IMR-90 (cell line): ENCODE measurements around the gene FCER1A. TPM values are rescaled to one million over a fixed set of nuclear protein-coding genes. Genes with fewer than 3 reads are reported as not detected.

ENCODE experiments used
- ATAC-seq: fragments of 200-7000 bp; cut with Tn5 transposase; 2 replicates; pipeline ENCODE4 v1.9.1; 2020; ENCODE audit warnings: low read depth, mild to moderate bottlenecking, moderate library complexity
- BruUV-seq: library from RNA; stranded (reverse); fragments of 400-500 nt; replicated peaks from 2 replicates; lab custom pipeline; 2021; lab: Mats Ljungman, UMichigan
- CTCF ChIA-PET: fragments of 300-600 bp; formaldehyde crosslinking; extraction: SDS; loops from one replicate; lab custom pipeline; 2021; ENCODE audit warnings: antibody characterized with exemption; lab: Yijun Ruan, JAX
- POLR2A ChIA-PET: fragments of 300-600 bp; sonication (Branson Sonifier 250); formaldehyde crosslinking; loops from one replicate; lab custom pipeline; 2022; ENCODE audit warnings: antibody characterized with exemption; ENCODE audit not compliant: unreplicated experiment; lab: Charles Lee
- DNase-seq: peaks from one replicate; pipeline ENCODE4 v3.0.0; 2013
- H2AFZ ChIP-seq: replicated peaks from 2 replicates; pipeline ENCODE3; 2013; ENCODE audit warnings: low read length, mild to moderate bottlenecking; ENCODE audit not compliant: poor library complexity
- H2AK5ac ChIP-seq: 2 replicates; pipeline ENCODE4 v1.6.1; 2013; ENCODE audit warnings: low read depth, low read length, inconsistent platforms
- H2AK9ac ChIP-seq: replicated peaks from 2 replicates; pipeline ENCODE3; 2013; ENCODE audit warnings: mild to moderate bottlenecking, low read depth, low read length, moderate library complexity; ENCODE audit not compliant: poor library complexity
- H2BK120ac ChIP-seq: 2 replicates; pipeline ENCODE4 v1.6.1; 2013; ENCODE audit warnings: low read depth, low read length, inconsistent platforms
- H2BK15ac ChIP-seq: 3 replicates; pipeline ENCODE4 v1.6.1; 2013; ENCODE audit warnings: low read depth, low read length, inconsistent platforms
- H2BK20ac ChIP-seq: 2 replicates; pipeline ENCODE4 v1.6.1; 2013; ENCODE audit warnings: low read depth, mild to moderate bottlenecking, inconsistent platforms, low read length, moderate library complexity
- H2BK5ac ChIP-seq: 2 replicates; pipeline ENCODE4 v1.6.1; 2013; ENCODE audit warnings: mild to moderate bottlenecking, low read depth, low read length, inconsistent platforms; ENCODE audit not compliant: poor library complexity, severe bottlenecking
- H3K14ac ChIP-seq: replicated peaks from 2 replicates; pipeline ENCODE4 v1.6.1; 2013; ENCODE audit warnings: low read depth, low read length, inconsistent platforms
- H3K18ac ChIP-seq: 2 replicates; pipeline ENCODE4 v1.6.1; 2013; ENCODE audit warnings: low read depth, low read length, control low read depth
- H3K23ac ChIP-seq: 2 replicates; pipeline ENCODE4 v1.6.1; 2013; ENCODE audit warnings: low read depth, low read length, inconsistent platforms
- H3K27ac ChIP-seq: 2 replicates; pipeline ENCODE4 v1.5.1; 2013; ENCODE audit warnings: mild to moderate bottlenecking, control low read depth, low read length; ENCODE audit not compliant: insufficient read depth
- H3K27me3 ChIP-seq: 2 replicates; pipeline ENCODE4 v1.6.1; 2013; ENCODE audit warnings: low read length; ENCODE audit not compliant: control insufficient read depth, insufficient read depth
- H3K36me3 ChIP-seq: 2 replicates; pipeline ENCODE4 v1.6.1; 2013; ENCODE audit warnings: low read length, mixed read lengths; ENCODE audit not compliant: control insufficient read depth, insufficient read depth
- H3K4ac ChIP-seq: 2 replicates; pipeline ENCODE4 v1.6.1; 2013; ENCODE audit warnings: low read depth, low read length, inconsistent platforms
- H3K4me1 ChIP-seq: 2 replicates; pipeline ENCODE4 v1.6.1; 2013; ENCODE audit warnings: low read length, mixed read lengths; ENCODE audit not compliant: control insufficient read depth, insufficient read depth
- H3K4me2 ChIP-seq: 2 replicates; pipeline ENCODE4 v1.6.1; 2013; ENCODE audit warnings: low read depth, mild to moderate bottlenecking, control low read depth, low read length, moderate library complexity
- H3K4me3 ChIP-seq: 2 replicates; pipeline ENCODE4 v1.5.1; 2013; ENCODE audit warnings: low read depth, mild to moderate bottlenecking, control low read depth, low read length, moderate library complexity; ENCODE audit not compliant: insufficient read depth
- H3K56ac ChIP-seq: 2 replicates; pipeline ENCODE4 v1.6.1; 2013; ENCODE audit warnings: low read length, inconsistent platforms; ENCODE audit not compliant: insufficient read depth; ENCODE audit errors: extremely low read depth
- H3K79me1 ChIP-seq, 2 experiments: 2 replicates each; pipeline ENCODE4 v1.6.1; 2013; ENCODE audit warnings: low read length in 2 of 2, inconsistent platforms in 1 of 2, low read depth in 1 of 2
- H3K9ac ChIP-seq: 2 replicates; pipeline ENCODE4 v1.6.1; 2013; ENCODE audit warnings: low read depth, low read length, control low read depth
- H3K9me1 ChIP-seq: 2 replicates; pipeline ENCODE4 v1.6.1; 2013; ENCODE audit warnings: low read length, inconsistent platforms; ENCODE audit not compliant: insufficient read depth
- H3K9me3 ChIP-seq: 2 replicates; pipeline ENCODE4 v1.6.1; 2013; ENCODE audit warnings: low read length; ENCODE audit not compliant: control insufficient read depth, insufficient read depth
- H4K20me1 ChIP-seq: 2 replicates; pipeline ENCODE4 v1.6.1; 2013; ENCODE audit warnings: low read length, inconsistent platforms; ENCODE audit not compliant: insufficient read depth
- H4K5ac ChIP-seq: 2 replicates; pipeline ENCODE4 v1.6.1; 2013; ENCODE audit warnings: mild to moderate bottlenecking, low read depth, low read length, control low read depth
- H4K8ac ChIP-seq, 2 experiments: 2 replicates each; pipeline ENCODE4 v1.6.1; 2013; ENCODE audit warnings: low read depth in 2 of 2, low read length in 2 of 2, control low read depth in 1 of 2, inconsistent platforms in 1 of 2
- H4K91ac ChIP-seq: 2 replicates; pipeline ENCODE4 v1.6.1; 2013; ENCODE audit warnings: low read depth, low read length, inconsistent platforms; ENCODE audit not compliant: insufficient read depth
- BHLHE40 ChIP-seq: fragments of 150-350 bp; IDR thresholded peaks from 2 replicates; pipeline ENCODE4 v1.6.1; 2016; ENCODE audit warnings: mild to moderate bottlenecking, low read depth, low read length
- CEBPB ChIP-seq: IDR thresholded peaks from 2 replicates; pipeline ENCODE4 v1.6.1; 2012; ENCODE audit warnings: low read depth, low read length, improper control_type of control experiment
- CHD1 ChIP-seq: IDR thresholded peaks from 2 replicates; pipeline ENCODE4 v1.6.1; 2012; ENCODE audit warnings: low read depth, low read length, improper control_type of control experiment
- CTCF ChIP-seq: conservative IDR thresholded peaks from 2 replicates; pipeline ENCODE4 v1.5.1; 2012; ENCODE audit warnings: mild to moderate bottlenecking, low read depth, low read length, improper control_type of control experiment
- ELK1 ChIP-seq: fragments of 150-350 bp; IDR thresholded peaks from 2 replicates; pipeline ENCODE4 v1.6.1; 2016; ENCODE audit warnings: low read depth, mild to moderate bottlenecking, low read length, moderate library complexity, borderline replicate concordance
- FOS ChIP-seq: fragments of 150-350 bp; IDR thresholded peaks from 2 replicates; pipeline ENCODE4 v1.6.1; 2016; ENCODE audit warnings: low read depth, low read length
- MAFK ChIP-seq: IDR thresholded peaks from 2 replicates; pipeline ENCODE4 v1.6.1; 2012; ENCODE audit warnings: low read depth, low read length, improper control_type of control experiment
- MAZ ChIP-seq: IDR thresholded peaks from 2 replicates; pipeline ENCODE4 v1.6.1; 2012; ENCODE audit warnings: low read depth, mild to moderate bottlenecking, low read length, improper control_type of control experiment, moderate library complexity, borderline replicate concordance
- MXI1 ChIP-seq: IDR thresholded peaks from 2 replicates; pipeline ENCODE4 v1.6.1; 2012; ENCODE audit warnings: low read depth, mild to moderate bottlenecking, low read length, moderate library complexity, borderline replicate concordance
- NFE2L2 ChIP-seq: fragments of 150-350 bp; IDR thresholded peaks from 2 replicates; pipeline ENCODE4 v1.6.1; 2016; ENCODE audit warnings: low read depth, mild to moderate bottlenecking, low read length
- POLR2A ChIP-seq: IDR thresholded peaks from 2 replicates; pipeline ENCODE4 v1.6.1; 2012; ENCODE audit warnings: mild to moderate bottlenecking, low read depth, low read length
- RAD21 ChIP-seq: IDR thresholded peaks from 2 replicates; pipeline ENCODE4 v1.6.1; 2012; ENCODE audit warnings: low read length, improper control_type of control experiment
- RCOR1 ChIP-seq: IDR thresholded peaks from 2 replicates; pipeline ENCODE4 v1.6.1; 2012; ENCODE audit warnings: mild to moderate bottlenecking, low read length, improper control_type of control experiment; ENCODE audit not compliant: insufficient replicate concordance
- RFX5 ChIP-seq: IDR thresholded peaks from 2 replicates; pipeline ENCODE4 v1.8.0; 2012; ENCODE audit warnings: low read depth, mild to moderate bottlenecking, low read length, moderate library complexity
- SMC3 ChIP-seq: fragments of 150-350 bp; IDR thresholded peaks from 2 replicates; pipeline ENCODE4 v1.6.1; 2016; ENCODE audit warnings: low read depth, mild to moderate bottlenecking, antibody characterized with exemption, low read length, moderate library complexity
- USF2 ChIP-seq: fragments of 150-350 bp; IDR thresholded peaks from 2 replicates; pipeline ENCODE4 v1.6.1; 2017; ENCODE audit warnings: mild to moderate bottlenecking, antibody characterized with exemption, low read length, low read depth
- WGBS, 2 experiments: methylation state at CpG; one replicate each; pipeline versions ENCODE4 v1.1.5 to v1.1.7; 2013; ENCODE audit warnings: missing lambda C conversion rate in 2 of 2; ENCODE audit not compliant: insufficient read length in 1 of 2; ENCODE audit errors: extremely low coverage in 2 of 2; 5-methylcytosine and 5-hydroxymethylcytosine counted together
- dilution Hi-C: fragments of 300-500 bp; cut with HindIII; formaldehyde crosslinking; loops from one replicate; pipeline ENCODE4 v1.14.3; 2018; ENCODE audit warnings: low sequenced_read_pairs; ENCODE audit not compliant: unreplicated experiment
- in situ Hi-C: fragments of 300-500 bp; cut with MboI; formaldehyde crosslinking; loops from 3 replicates; pipeline ENCODE4 v1.14.3; 2019; ENCODE audit warnings: low sequenced_read_pairs, inconsistent platforms, mixed read lengths
- intact Hi-C: fragments of 100-400 bp; cut with micrococcal nuclease; formaldehyde crosslinking; loops from 2 replicates; pipeline ENCODE4 v1.10.0; 2022
- polyA plus RNA-seq, 3 experiments: library from polyadenylated mRNA; depleted of rRNA; stranded (reverse); fragments of >200 nt; gene quantifications; 2 replicates each; pipeline ENCODE4 v1.2.3, GENCODE V29; 2012; ENCODE audit warnings: low replicate concordance in 1 of 3
- total RNA-seq: library from RNA; depleted of rRNA; stranded (reverse); fragments of >200 nt; gene quantifications from 2 replicates; pipeline ENCODE4 v1.2.3, GENCODE V29; 2012

FCER1A gene
- total and polyA plus RNA-seq, 2 of the 4 experiments (the other 2 are of a cell fraction), result not detected

GRCh38 chr1:159352436-159352835 lies 50.3 kb downstream of the FCER1A start:
- Histone ChIP-seq H2BK5ac (no peak overlapping the region), H4K5ac (no peak overlapping the region), H3K14ac (no peak overlapping the region), H2BK20ac (no peak overlapping the region), H3K27me3 (no peaks in the 10 kb centered on the region), H4K8ac (no peak overlapping the region), H3K9ac (no peak overlapping the region), H3K9me3 (peaks cover 6% of the 10 kb centered on the region), H2BK120ac (no peak overlapping the region), H4K91ac (no peak overlapping the region), H4K20me1 (no peaks in the 10 kb centered on the region), H3K4me3 (no peak overlapping the region), H3K4me2 (no peak overlapping the region), H2AK9ac (no peak overlapping the region), H3K56ac (no peak overlapping the region), H2AK5ac (no peak overlapping the region), H3K4ac (no peak overlapping the region), H3K27ac (no peak overlapping the region), H2BK15ac (no peak overlapping the region), H3K36me3 (no peaks in the 10 kb centered on the region), H3K18ac (no peak overlapping the region), H2AFZ (no peak overlapping the region), H3K9me1 (no peaks in the 10 kb centered on the region), H3K79me1 (no peaks in the 10 kb centered on the region), H3K4me1 (no peaks in the 10 kb centered on the region), H3K23ac (no peak overlapping the region)
- no peak for DNase-seq
- TF ChIP-seq FOS (no peak), POLR2A (no peak), ELK1 (no peak), USF2 (no peak), RFX5 (no peak), CEBPB (no peak), SMC3 (no peak), MAZ (no peak), CTCF (no peak), RAD21 (no peak), RCOR1 (no peak), BHLHE40 (no peak), MXI1 (no peak), NFE2L2 (no peak), CHD1 (no peak), MAFK (no peak)
- CTCF ChIA-PET, result no interaction called here
- WGBS, 2 experiments, result 0% methylated on average over 1 of the region's 2 CpGs; no CpG with 5 or more reads in 1 of the 2 experiments
- no TSS peak for BruUV-seq
- intact Hi-C loops (no loop called here), in situ Hi-C loops (no loop called here), dilution Hi-C loops (no loop called here)
- POLR2A ChIA-PET, result no interaction called here
- no peak for ATAC-seq
